T-helper 2 cell treated with Interferon-gamma antibody and Interleukin-4, amounts not matched to agents 5 μg/mL and 100 μg/mL, for 36 hours (primary cell): ENCODE data around the gene CYTH3.
"Not testable (repeated sequence)": the region's sequence is repeated elsewhere in the genome, so short reads cannot be mapped to it uniquely, and the experiment has no call there.

ENCODE experiments used
- DNase-seq: peaks from one replicate; pipeline ENCODE4 v3.0.0; 2021; ENCODE audit warnings: low spot score
- H3K27ac Mint-ChIP-seq: one replicate; pipeline ENCODE4 v1.8.0; 2021; ENCODE audit warnings: mild to moderate bottlenecking, mixed read lengths
- H3K27me3 Mint-ChIP-seq: one replicate; pipeline ENCODE4 v1.8.0; 2021; ENCODE audit warnings: low read depth, mixed read lengths
- H3K36me3 Mint-ChIP-seq: one replicate; pipeline ENCODE4 v1.8.0; 2021; ENCODE audit warnings: low read depth, mixed read lengths
- H3K4me1 Mint-ChIP-seq: one replicate; pipeline ENCODE4 v1.8.0; 2021; ENCODE audit warnings: low read depth, mixed read lengths
- H3K4me3 Mint-ChIP-seq: one replicate; pipeline ENCODE4 v1.8.0; 2022; ENCODE audit warnings: mild to moderate bottlenecking, moderate library complexity, mixed read lengths
- H3K9me3 Mint-ChIP-seq: one replicate; pipeline ENCODE4 v1.8.0; 2021; ENCODE audit warnings: mixed read lengths

CYTH3 gene

GRCh38 chr7:6198689-6199595 lies 73.5 kb downstream of the CYTH3 start:
- Mint-ChIP-seq H3K9me3 (no peaks in the 10 kb centered on the region), H3K27ac (no peak overlapping the region), H3K4me1 (no peaks in the 10 kb centered on the region), H3K4me3 (no peak overlapping the region), H3K36me3 (no peaks in the 10 kb centered on the region), H3K27me3 (peaks cover 20% of the 10 kb centered on the region)
- DNase-seq, result no peak

- H3K4me1 Mint-ChIP-seq, result no peaks in the 10 kb centered on the region
- H3K9me3 Mint-ChIP-seq, result no peaks in the 10 kb centered on the region
- DNase-seq, result no peak
- H3K27me3 Mint-ChIP-seq, result peaks cover 20% of the 10 kb centered on the region
- no peak overlapping the region for H3K27ac Mint-ChIP-seq
- H3K4me3 Mint-ChIP-seq, result no peak overlapping the region
- no peaks in the 10 kb centered on the region for H3K36me3 Mint-ChIP-seq
Observed at GRCh38 chr7:6197801-6198551, 74.4 kb downstream of the CYTH3 start.

- Mint-ChIP-seq H3K9me3 (no peaks in the 10 kb centered on the region), H3K4me1 (no peaks in the 10 kb centered on the region), H3K27ac (no peak overlapping the region), H3K4me3 (no peak overlapping the region), H3K27me3 (peaks cover 8% of the 10 kb centered on the region), H3K36me3 (no peaks in the 10 kb centered on the region)
- no peak for DNase-seq
Observed at GRCh38 chr7:6193709-6194108, 78.7 kb downstream of the CYTH3 start.

- not testable (repeated sequence) for H3K27ac Mint-ChIP-seq, H3K4me1 Mint-ChIP-seq, H3K9me3 Mint-ChIP-seq, H3K4me3 Mint-ChIP-seq, H3K36me3 Mint-ChIP-seq, H3K27me3 Mint-ChIP-seq, DNase-seq
Observed at GRCh38 chr7:6190563-6190962, 81.9 kb downstream of the CYTH3 start.

GRCh38 chr7:6188389-6188788 lies 84.0 kb downstream of the CYTH3 start:
- Mint-ChIP-seq H3K27me3 (no peaks in the 10 kb centered on the region), H3K4me1 (no peaks in the 10 kb centered on the region), H3K9me3 (no peaks in the 10 kb centered on the region), H3K36me3 (no peaks in the 10 kb centered on the region), H3K4me3 (no peak overlapping the region), H3K27ac (no peak overlapping the region)
- no peak for DNase-seq

- H3K4me1 Mint-ChIP-seq, result no peaks in the 10 kb centered on the region
- no peaks in the 10 kb centered on the region for H3K36me3 Mint-ChIP-seq
Observed at GRCh38 chr7:6186577-6186976, 85.8 kb downstream of the CYTH3 start.

GRCh38 chr7:6182993-6183392 lies 89.4 kb downstream of the CYTH3 start:
- Mint-ChIP-seq H3K4me3 (no peak overlapping the region), H3K27ac (no peak overlapping the region), H3K36me3 (no peaks in the 10 kb centered on the region), H3K27me3 (peaks cover 3% of the 10 kb centered on the region), H3K4me1 (no peaks in the 10 kb centered on the region), H3K9me3 (no peaks in the 10 kb centered on the region)
- DNase-seq, result no peak

More at GRCh38 chr7:6186577-6186976, 85.8 kb downstream of the CYTH3 start:
- Mint-ChIP-seq H3K27ac (no peak overlapping the region), H3K4me3 (no peak overlapping the region), H3K9me3 (no peaks in the 10 kb centered on the region), H3K27me3 (peaks cover 2% of the 10 kb centered on the region)
- no peak for DNase-seq

GRCh38 chr7:6181136-6181535 lies 91.3 kb downstream of the CYTH3 start:
- H3K27ac Mint-ChIP-seq, result no peak overlapping the region
- no peaks in the 10 kb centered on the region for H3K4me1 Mint-ChIP-seq
- no peaks in the 10 kb centered on the region for H3K36me3 Mint-ChIP-seq
- H3K27me3 Mint-ChIP-seq, result peaks cover 5% of the 10 kb centered on the region
- no peak overlapping the region for H3K4me3 Mint-ChIP-seq
- H3K9me3 Mint-ChIP-seq, result no peaks in the 10 kb centered on the region
- DNase-seq, result no peak

GRCh38 chr7:6180344-6180725 lies 92.1 kb downstream of the CYTH3 start:
- no peaks in the 10 kb centered on the region for H3K36me3 Mint-ChIP-seq
- H3K9me3 Mint-ChIP-seq, result no peaks in the 10 kb centered on the region
- H3K27me3 Mint-ChIP-seq, result peaks cover 5% of the 10 kb centered on the region
- DNase-seq, result no peak
- H3K4me3 Mint-ChIP-seq, result no peak overlapping the region
- H3K27ac Mint-ChIP-seq, result no peak overlapping the region
- H3K4me1 Mint-ChIP-seq, result no peaks in the 10 kb centered on the region

GRCh38 chr7:6179620-6180343 lies 92.6 kb downstream of the CYTH3 start:
- Mint-ChIP-seq H3K4me1 (no peaks in the 10 kb centered on the region), H3K27me3 (peaks cover 5% of the 10 kb centered on the region), H3K9me3 (no peaks in the 10 kb centered on the region), H3K4me3 (no peak overlapping the region), H3K36me3 (no peaks in the 10 kb centered on the region), H3K27ac (no peak overlapping the region)
- DNase-seq, result no peak

GRCh38 chr7:6178298-6179029 lies 94.0 kb downstream of the CYTH3 start:
- Mint-ChIP-seq H3K9me3 (no peaks in the 10 kb centered on the region), H3K4me1 (no peaks in the 10 kb centered on the region), H3K27me3 (peaks cover 5% of the 10 kb centered on the region), H3K4me3 (no peak overlapping the region), H3K36me3 (no peaks in the 10 kb centered on the region), H3K27ac (no peak overlapping the region)
- no peak for DNase-seq

GRCh38 chr7:6175645-6176044 lies 96.8 kb downstream of the CYTH3 start:
- Mint-ChIP-seq H3K36me3 (no peaks in the 10 kb centered on the region), H3K4me1 (no peaks in the 10 kb centered on the region), H3K4me3 (no peak overlapping the region), H3K9me3 (no peaks in the 10 kb centered on the region), H3K27ac (no peak overlapping the region), H3K27me3 (peaks cover 3% of the 10 kb centered on the region)
- DNase-seq, result no peak

- no peak overlapping the region for H3K4me3 Mint-ChIP-seq
- H3K27me3 Mint-ChIP-seq, result peaks cover 3% of the 10 kb centered on the region
- DNase-seq, result no peak
- no peak overlapping the region for H3K27ac Mint-ChIP-seq
- no peaks in the 10 kb centered on the region for H3K36me3 Mint-ChIP-seq
- H3K9me3 Mint-ChIP-seq, result no peaks in the 10 kb centered on the region
- H3K4me1 Mint-ChIP-seq, result no peaks in the 10 kb centered on the region
Observed at GRCh38 chr7:6172910-6173295, 99.5 kb downstream of the CYTH3 start.
